Measurements from ENCODE around the gene EMP3.

DNA sequence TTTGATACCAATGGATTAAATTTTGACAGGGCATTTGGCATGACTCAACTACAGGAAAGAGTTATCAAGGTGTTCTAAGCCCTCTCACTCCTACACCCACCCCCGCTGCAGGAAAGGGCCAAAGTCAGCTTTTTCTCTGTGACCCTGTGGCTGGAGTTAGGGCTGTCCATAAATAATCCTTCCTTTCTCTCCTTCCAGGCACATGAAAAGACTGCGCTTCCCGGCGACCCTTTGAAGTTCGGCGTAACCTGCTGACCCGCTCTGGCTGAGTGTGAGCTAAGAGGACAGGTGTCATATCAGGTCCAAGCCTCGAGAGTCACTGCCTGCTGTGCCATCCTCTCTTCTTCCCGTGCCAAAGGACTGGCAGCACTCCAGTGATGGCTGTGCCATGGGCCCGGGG lies 29.9 kb upstream of the EMP3 start:
- TF ChIP-seq, protein P1, sequence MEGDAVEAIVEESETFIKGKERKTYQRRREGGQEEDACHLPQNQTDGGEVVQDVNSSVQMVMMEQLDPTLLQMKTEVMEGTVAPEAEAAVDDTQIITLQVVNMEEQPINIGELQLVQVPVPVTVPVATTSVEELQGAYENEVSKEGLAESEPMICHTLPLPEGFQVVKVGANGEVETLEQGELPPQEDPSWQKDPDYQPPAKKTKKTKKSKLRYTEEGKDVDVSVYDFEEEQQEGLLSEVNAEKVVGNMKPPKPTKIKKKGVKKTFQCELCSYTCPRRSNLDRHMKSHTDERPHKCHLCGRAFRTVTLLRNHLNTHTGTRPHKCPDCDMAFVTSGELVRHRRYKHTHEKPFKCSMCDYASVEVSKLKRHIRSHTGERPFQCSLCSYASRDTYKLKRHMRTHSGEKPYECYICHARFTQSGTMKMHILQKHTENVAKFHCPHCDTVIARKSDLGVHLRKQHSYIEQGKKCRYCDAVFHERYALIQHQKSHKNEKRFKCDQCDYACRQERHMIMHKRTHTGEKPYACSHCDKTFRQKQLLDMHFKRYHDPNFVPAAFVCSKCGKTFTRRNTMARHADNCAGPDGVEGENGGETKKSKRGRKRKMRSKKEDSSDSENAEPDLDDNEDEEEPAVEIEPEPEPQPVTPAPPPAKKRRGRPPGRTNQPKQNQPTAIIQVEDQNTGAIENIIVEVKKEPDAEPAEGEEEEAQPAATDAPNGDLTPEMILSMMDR (IDR thresholded peaks at IDR 0.05 in 4 of 5, conservative IDR thresholded peaks at IDR 0.05 in 1 of 5), result no peak
- TF ChIP-seq POLR2A (IDR thresholded peaks at IDR 0.05), result no peak
